ENCODE data around the gene CTBP1. TPM values are rescaled to one million over a fixed set of nuclear protein-coding genes. Genes with fewer than 3 reads are reported as not detected.
A peak's percentile ranks its signal among the peaks of the same experiment; 100 is the strongest.

Gene CTBP1
- total and polyA plus RNA-seq, 4 donors: 121 to 204 (median 138) TPM

- 87 to 88% methylated on average over 19 of the region's 19 CpGs for WGBS, 2 donors
- Histone ChIP-seq H3K4me1 (ENCODE audit: control insufficient read depth in 5 of 5, insufficient read depth in 5 of 5, low read length in 5 of 5) (peaks cover 0 to 51% (median 24%) of the 10 kb centered on the region in 5 donors), H3K9ac (ENCODE audit: insufficient read depth in 1 of 2, low read length in 2 of 2) (no peak overlapping the region), H3K36me3 (ENCODE audit: control insufficient read depth in 4 of 4, insufficient read depth in 4 of 4, low read length in 4 of 4) (no peaks in the 10 kb centered on the region), H3K27ac (ENCODE audit: low read depth in 1 of 2, low read length in 1 of 2) (peak overlapping the region in 1 of 2 donors; percentile 88), H3K27me3 (ENCODE audit: control insufficient read depth in 3 of 3, insufficient read depth in 3 of 3, low read length in 2 of 3) (no peaks in the 10 kb centered on the region), H3K4me3 (no peak overlapping the region), H3K9me3 (ENCODE audit: control insufficient read depth in 4 of 4, insufficient read depth in 3 of 4, low read length in 3 of 4) (no peaks in the 10 kb centered on the region)
- ATAC-seq (ENCODE audit: insufficient read depth, low FRiP score) (no peak), DNase-seq (peak in 1 of 3 donors; percentile 9)
- no peak for TF ChIP-seq CTCF (IDR thresholded peaks at IDR 0.05; ENCODE audit: control extremely low read depth, extremely low read depth)
Observed at GRCh38 chr4:1202526-1203011, 46.4 kb downstream of the CTBP1 start.

- DNase-seq (peak; percentile 71 to 91 (median 78)), ATAC-seq (ENCODE audit: insufficient read depth, low FRiP score) (peak; percentile 32)
- Histone ChIP-seq H3K4me1 (ENCODE audit: control insufficient read depth in 5 of 5, insufficient read depth in 5 of 5, low read length in 5 of 5) (peaks cover 0 to 45% (median 24%) of the 10 kb centered on the region in 5 donors), H3K9me3 (ENCODE audit: control insufficient read depth in 4 of 4, insufficient read depth in 3 of 4, low read length in 3 of 4) (no peaks in the 10 kb centered on the region), H3K4me3 (no peak overlapping the region), H3K27ac (ENCODE audit: low read depth in 1 of 2, low read length in 1 of 2) (peak overlapping the region in 1 of 2 donors; percentile 88), H3K27me3 (ENCODE audit: control insufficient read depth in 3 of 3, insufficient read depth in 3 of 3, low read length in 2 of 3) (no peaks in the 10 kb centered on the region), H3K36me3 (ENCODE audit: control insufficient read depth in 4 of 4, insufficient read depth in 4 of 4, low read length in 4 of 4) (no peaks in the 10 kb centered on the region), H3K9ac (ENCODE audit: insufficient read depth in 1 of 2, low read length in 2 of 2) (no peak overlapping the region)
- no peak for TF ChIP-seq CTCF (IDR thresholded peaks at IDR 0.05; ENCODE audit: control extremely low read depth, extremely low read depth)
- WGBS, 2 donors: 19 to 36% methylated on average over 26 of the region's 26 CpGs
Observed at GRCh38 chr4:1201851-1202525, 46.9 kb downstream of the CTBP1 start.

- Histone ChIP-seq H3K9ac (ENCODE audit: insufficient read depth in 1 of 2, low read length in 2 of 2) (no peak overlapping the region), H3K4me3 (no peak overlapping the region), H3K36me3 (ENCODE audit: control insufficient read depth in 4 of 4, insufficient read depth in 4 of 4, low read length in 4 of 4) (no peaks in the 10 kb centered on the region), H3K9me3 (ENCODE audit: control insufficient read depth in 4 of 4, insufficient read depth in 3 of 4, low read length in 3 of 4) (no peaks in the 10 kb centered on the region), H3K27ac (ENCODE audit: low read depth in 1 of 2, low read length in 1 of 2) (peak overlapping the region in 1 of 2 donors; percentile 83), H3K27me3 (ENCODE audit: control insufficient read depth in 3 of 3, insufficient read depth in 3 of 3, low read length in 2 of 3) (no peaks in the 10 kb centered on the region), H3K4me1 (ENCODE audit: control insufficient read depth in 5 of 5, insufficient read depth in 5 of 5, low read length in 5 of 5) (peaks cover 0 to 44% (median 22%) of the 10 kb centered on the region in 5 donors)
- 17 to 22% methylated on average over 19 to 20 of the region's 20 CpGs for WGBS, 2 donors
- peak; percentile 94 to 97 (median 95) for DNase-seq
- ATAC-seq (ENCODE audit: insufficient read depth, low FRiP score): peak; percentile 29
- no peak for TF ChIP-seq CTCF (IDR thresholded peaks at IDR 0.05; ENCODE audit: control extremely low read depth, extremely low read depth)
Observed at GRCh38 chr4:1200425-1201035, 48.4 kb downstream of the CTBP1 start.
